Psoas muscle (tissue), 8 donors: ENCODE measurements around the gene SHISAL1. TPM values are rescaled to one million over a fixed set of nuclear protein-coding genes. Genes with fewer than 3 reads are reported as not detected.
"Not testable (repeated sequence)": the region's sequence is repeated elsewhere in the genome, so short reads cannot be mapped to it uniquely, and the experiment has no call there.

Experiments
- ATAC-seq, 4 donors: fragments of 200-7000 bp; cut with Tn5 transposase; one replicate each; pipeline ENCODE4 v1.9.1; 2020; ENCODE audit warnings: moderate library complexity in 3 of 4, mild to moderate bottlenecking in 2 of 4
- DNase-seq, 2 donors: peaks; one replicate each; pipeline ENCODE4 v3.0.0-alpha.2; 2020
- H3K27ac ChIP-seq: fragments of 200-600 bp; one replicate; pipeline ENCODE4 v1.8.0; 2022
- H3K27me3 ChIP-seq, 3 donors: fragments of 200-600 bp in 1 of 3; one replicate each; pipeline versions ENCODE4 v1.6.1 to v1.8.0; 2013 to 2022; ENCODE audit warnings: low read length in 2 of 3, mild to moderate bottlenecking in 2 of 3, moderate library complexity in 1 of 3; ENCODE audit not compliant: insufficient read depth in 3 of 3
- H3K36me3 ChIP-seq, 2 donors: fragments of 200-600 bp in 1 of 2; one replicate each; pipeline versions ENCODE4 v1.6.1 to v1.8.0; 2013 to 2022; ENCODE audit warnings: low read depth in 1 of 2, mild to moderate bottlenecking in 1 of 2, moderate library complexity in 1 of 2; ENCODE audit not compliant: insufficient read depth in 1 of 2
- H3K4me1 ChIP-seq: fragments of 200-600 bp; one replicate; pipeline ENCODE4 v1.8.0; 2022
- H3K4me3 ChIP-seq: fragments of 200-600 bp; one replicate; pipeline ENCODE4 v1.8.0; 2022; ENCODE audit warnings: mild to moderate bottlenecking
- H3K9me3 ChIP-seq: fragments of 200-600 bp; one replicate; pipeline ENCODE4 v1.8.0; 2022
- CTCF ChIP-seq: fragments of 200-600 bp; IDR thresholded peaks from one replicate; pipeline ENCODE4 v1.8.0; 2022; ENCODE audit warnings: antibody characterized with exemption
- WGBS, 3 donors: extraction: QIAGEN DNeasy Blood & Tissue Kit; methylation state at CpG; one replicate each; pipeline versions ENCODE4 v1.1.6 to v1.1.7; 2013; 5-methylcytosine and 5-hydroxymethylcytosine counted together
- intact Hi-C, 2 donors: fragments of 100-400 bp; cut with DNase I; formaldehyde crosslinking; loops; one replicate each; pipeline versions ENCODE4 v1.11.0 to v1.14.2; 2022
- polyA plus RNA-seq, 3 donors: library from polyadenylated mRNA; stranded (reverse); fragments of 200-250 nt; gene quantifications; one replicate each; pipeline ENCODE4 v1.2.3, GENCODE V29; 2013
- total RNA-seq, 4 donors: library from RNA; stranded (reverse); fragmentation: NEBNext Ultra II Directional in 2 of 4; extraction: Animal tissue kit (Norgen Biotek cat#: 25700) in 2 of 4; gene quantifications; one replicate each; pipeline versions ENCODE4 v1.2.1 to v1.2.4, GENCODE V29; 2021 to 2023
- donor health status: healthy with polysubstance abuse.
- donor health status: DM: no; HTN: no; CAD: no; lungs with moderate emphysema.
- donor health status: Bipolar disorder and iron deficiency.
- donor health status: healthy.
- donor health status: DM: yes; HTN: yes; CAD: no.
- donor health status: DM: no; HTN: no; CAD: no.
- donor health status: DM: no; HTN: no; CAD: no.
- donor health status: DM: yes; HTN: yes; CAD: no.

SHISAL1 gene
- total and polyA plus RNA-seq, 7 donors, result 0.01 to 0.24 (median 0.06) TPM; not detected in 1

- Histone ChIP-seq H3K36me3 (no peaks in the 10 kb centered on the region), H3K9me3 (no peaks in the 10 kb centered on the region), H3K4me1 (no peaks in the 10 kb centered on the region), H3K27ac (no peak overlapping the region), H3K4me3 (peak overlapping the region; percentile 59), H3K27me3 (peaks cover 0 to 57% (median 13%) of the 10 kb centered on the region in 3 donors)
- 39 to 56% (median 47%) methylated on average over 7 of the region's 7 CpGs for WGBS, 3 donors
- intact Hi-C loops, result no loop called here
- TF ChIP-seq CTCF, result no peak
- DNase-seq (no peak), ATAC-seq (no peak)
Measured at GRCh38 chr22:44326491-44326885, 13.7 kb upstream of the SHISAL1 start.

- ATAC-seq (no peak), DNase-seq (no peak)
- H3K4me1 ChIP-seq, result no peaks in the 10 kb centered on the region
- TF ChIP-seq CTCF, result no peak
- intact Hi-C loops, result no loop called here
- 9 to 12% (median 10%) methylated on average over 25 of the region's 25 CpGs for WGBS, 3 donors
- H3K27me3 ChIP-seq, result peaks cover 0 to 55% (median 10%) of the 10 kb centered on the region in 3 donors
- H3K27ac ChIP-seq, result no peak overlapping the region
- H3K36me3 ChIP-seq, result no peaks in the 10 kb centered on the region
- H3K4me3 ChIP-seq, result peak overlapping the region; percentile 59
- H3K9me3 ChIP-seq, result no peaks in the 10 kb centered on the region
Measured at GRCh38 chr22:44325718-44326490, 13.2 kb upstream of the SHISAL1 start.

- H3K9me3 ChIP-seq, H3K36me3 ChIP-seq, H3K4me3 ChIP-seq, DNase-seq, H3K4me1 ChIP-seq, intact Hi-C loops, H3K27ac ChIP-seq, ATAC-seq: not testable (repeated sequence)
- peaks cover 0 to 30% (median 0%) of the 10 kb centered on the region in 3 donors for H3K27me3 ChIP-seq
- WGBS, 3 donors, result 98 to 100% (median 100%) methylated on average over 1 of the region's 1 CpG
Measured at GRCh38 chr22:44323140-44323790, 10.5 kb upstream of the SHISAL1 start.

- H3K4me1 ChIP-seq, result no peaks in the 10 kb centered on the region
- DNase-seq (no peak), ATAC-seq (no peak)
- H3K27me3 ChIP-seq, result peaks cover 0 to 25% (median 0%) of the 10 kb centered on the region in 3 donors
- WGBS, 3 donors, result 68 to 89% (median 86%) methylated on average over 9 of the region's 9 CpGs
- H3K9me3 ChIP-seq, result no peaks in the 10 kb centered on the region
- no peak overlapping the region for H3K27ac ChIP-seq
- H3K4me3 ChIP-seq, result no peak overlapping the region
- TF ChIP-seq CTCF, result no peak
- intact Hi-C loops, result no loop called here
- no peaks in the 10 kb centered on the region for H3K36me3 ChIP-seq
Measured at GRCh38 chr22:44319685-44320084, 6.9 kb upstream of the SHISAL1 start.

GRCh38 chr22:44318751-44319150 is 6.0 kb upstream of the SHISAL1 start:
- intact Hi-C loops, result no loop called here
- ATAC-seq, result no peak
- no peaks in the 10 kb centered on the region for H3K4me1 ChIP-seq

More at GRCh38 chr22:44318751-44319150, 6.0 kb upstream of the SHISAL1 start:
- H3K27me3 ChIP-seq, result peaks cover 0 to 25% (median 0%) of the 10 kb centered on the region in 3 donors
- DNase-seq, result no peak
- no peaks in the 10 kb centered on the region for H3K9me3 ChIP-seq
- H3K36me3 ChIP-seq, result no peaks in the 10 kb centered on the region
- TF ChIP-seq CTCF, result no peak
- no peak overlapping the region for H3K27ac ChIP-seq
- no peak overlapping the region for H3K4me3 ChIP-seq
- 89 to 95% (median 94%) methylated on average over 9 of the region's 9 CpGs for WGBS, 3 donors
